Measurements from ENCODE around the gene GSPT1.
"Not testable (repeated sequence)": the region's sequence is repeated elsewhere in the genome, so short reads cannot be mapped to it uniquely, and the experiment has no call there.

The GSPT1 gene

DNA sequence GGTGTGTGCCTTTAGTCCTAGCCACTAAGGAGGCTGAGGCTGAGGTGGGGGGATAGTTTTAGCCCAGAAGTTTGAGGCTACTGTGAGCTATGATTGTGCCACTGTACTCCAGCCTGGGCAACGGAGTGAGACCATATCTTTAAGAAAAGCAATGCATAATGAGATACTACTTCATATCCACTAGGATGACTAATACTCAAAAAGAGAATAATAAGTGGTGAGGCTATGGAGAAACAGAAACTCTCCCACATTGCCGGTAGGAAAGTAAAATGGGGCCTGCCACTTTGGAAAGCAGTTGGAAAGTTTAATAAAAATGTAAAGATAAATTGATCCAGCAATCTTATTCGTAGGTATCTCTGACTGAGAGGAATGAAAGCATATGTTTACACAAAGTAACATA is 30.7 kb upstream of the GSPT1 start:
- Mint-ChIP-seq H3K27ac (no peak overlapping the region), H3K4me1 (peaks cover 6% of the 10 kb centered on the region), H3K36me3 (ENCODE audit: low read depth) (no peaks in the 10 kb centered on the region), H3K4me3 (no peak overlapping the region), H3K9me3 (no peaks in the 10 kb centered on the region), H3K27me3 (ENCODE audit: low read depth) (no peaks in the 10 kb centered on the region)
- TF ChIP-seq, protein P1, sequence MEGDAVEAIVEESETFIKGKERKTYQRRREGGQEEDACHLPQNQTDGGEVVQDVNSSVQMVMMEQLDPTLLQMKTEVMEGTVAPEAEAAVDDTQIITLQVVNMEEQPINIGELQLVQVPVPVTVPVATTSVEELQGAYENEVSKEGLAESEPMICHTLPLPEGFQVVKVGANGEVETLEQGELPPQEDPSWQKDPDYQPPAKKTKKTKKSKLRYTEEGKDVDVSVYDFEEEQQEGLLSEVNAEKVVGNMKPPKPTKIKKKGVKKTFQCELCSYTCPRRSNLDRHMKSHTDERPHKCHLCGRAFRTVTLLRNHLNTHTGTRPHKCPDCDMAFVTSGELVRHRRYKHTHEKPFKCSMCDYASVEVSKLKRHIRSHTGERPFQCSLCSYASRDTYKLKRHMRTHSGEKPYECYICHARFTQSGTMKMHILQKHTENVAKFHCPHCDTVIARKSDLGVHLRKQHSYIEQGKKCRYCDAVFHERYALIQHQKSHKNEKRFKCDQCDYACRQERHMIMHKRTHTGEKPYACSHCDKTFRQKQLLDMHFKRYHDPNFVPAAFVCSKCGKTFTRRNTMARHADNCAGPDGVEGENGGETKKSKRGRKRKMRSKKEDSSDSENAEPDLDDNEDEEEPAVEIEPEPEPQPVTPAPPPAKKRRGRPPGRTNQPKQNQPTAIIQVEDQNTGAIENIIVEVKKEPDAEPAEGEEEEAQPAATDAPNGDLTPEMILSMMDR (IDR thresholded peaks at IDR 0.05; ENCODE audit: unreplicated experiment in 3 of 3), result no peak

DNA sequence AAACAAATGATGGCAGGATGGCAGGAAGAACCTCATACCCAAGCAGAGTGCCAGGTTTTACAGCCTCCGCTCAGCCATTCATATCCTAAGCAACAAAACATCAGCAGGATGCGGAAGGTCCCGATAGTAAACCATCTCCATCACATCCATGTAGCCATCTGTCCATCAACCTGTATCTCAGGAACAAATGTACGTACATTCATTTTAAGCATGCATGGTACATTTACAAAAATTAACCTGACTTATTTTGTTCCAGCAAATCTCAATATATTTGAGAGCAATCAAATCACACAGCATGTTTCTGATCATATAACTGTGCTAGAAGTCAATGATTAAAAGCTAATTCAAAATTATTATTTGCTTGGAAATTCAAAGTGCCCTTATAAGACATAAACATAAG is 26.2 kb upstream of the GSPT1 start, which contains the start of gene NPIPB2:
TSS of gene NPIPB2 (minus strand) at position 101 of the 400 bp plus-strand sequence. CDS start at position 101, 0 bp downstream.
- not testable (repeated sequence) for H3K27me3 Mint-ChIP-seq (ENCODE audit: low read depth); H3K9me3 Mint-ChIP-seq; H3K4me3 Mint-ChIP-seq; H3K27ac Mint-ChIP-seq; H3K4me1 Mint-ChIP-seq; H3K36me3 Mint-ChIP-seq (ENCODE audit: low read depth)

DNA sequence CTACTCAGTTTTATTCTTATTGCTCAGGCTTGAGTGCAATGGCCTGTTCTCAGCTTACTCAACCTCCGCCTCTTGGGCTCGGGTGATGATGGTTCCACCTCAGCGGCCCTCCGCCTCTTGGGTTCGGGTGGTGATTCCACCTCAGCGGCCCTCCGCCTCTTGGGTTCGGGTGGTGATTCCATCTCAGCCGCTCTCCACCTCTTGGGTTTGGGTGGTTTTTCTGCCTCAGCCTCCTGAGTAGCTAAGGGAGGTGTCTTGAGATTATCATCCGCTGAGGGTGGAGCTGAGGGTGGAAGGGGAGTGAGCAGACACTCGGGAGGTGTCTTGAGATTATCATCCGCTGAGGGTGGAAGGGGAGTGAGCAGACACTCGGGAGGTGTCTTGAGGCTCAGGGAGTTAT is 11.6 kb upstream of the GSPT1 start:
- H3K4me1 Mint-ChIP-seq; H3K36me3 Mint-ChIP-seq (ENCODE audit: low read depth); H3K27me3 Mint-ChIP-seq (ENCODE audit: low read depth); H3K27ac Mint-ChIP-seq; H3K9me3 Mint-ChIP-seq; H3K4me3 Mint-ChIP-seq: not testable (repeated sequence)

DNA sequence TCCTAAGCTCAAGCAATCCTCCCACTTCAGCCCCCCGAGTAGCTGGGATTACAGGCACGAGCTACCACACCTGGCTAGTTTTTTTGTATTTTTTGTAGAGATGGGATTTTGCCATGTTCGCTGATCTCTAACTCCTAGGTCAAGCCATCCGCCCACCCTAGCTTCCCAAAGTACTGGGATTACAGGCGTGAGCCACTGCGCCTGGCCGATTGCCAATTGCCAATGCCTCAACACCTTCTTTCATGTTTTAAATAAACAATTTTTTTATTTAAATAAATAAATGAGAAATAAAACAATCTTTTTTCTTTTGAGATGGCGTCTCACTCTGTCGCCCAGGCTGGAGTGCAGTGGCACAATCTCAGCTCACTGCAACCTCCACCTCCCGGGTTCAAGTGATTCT is 8.3 kb upstream of the GSPT1 start:
- not testable (repeated sequence) for H3K36me3 Mint-ChIP-seq (ENCODE audit: low read depth); H3K9me3 Mint-ChIP-seq; H3K27me3 Mint-ChIP-seq (ENCODE audit: low read depth); H3K27ac Mint-ChIP-seq; H3K4me1 Mint-ChIP-seq; H3K4me3 Mint-ChIP-seq

DNA sequence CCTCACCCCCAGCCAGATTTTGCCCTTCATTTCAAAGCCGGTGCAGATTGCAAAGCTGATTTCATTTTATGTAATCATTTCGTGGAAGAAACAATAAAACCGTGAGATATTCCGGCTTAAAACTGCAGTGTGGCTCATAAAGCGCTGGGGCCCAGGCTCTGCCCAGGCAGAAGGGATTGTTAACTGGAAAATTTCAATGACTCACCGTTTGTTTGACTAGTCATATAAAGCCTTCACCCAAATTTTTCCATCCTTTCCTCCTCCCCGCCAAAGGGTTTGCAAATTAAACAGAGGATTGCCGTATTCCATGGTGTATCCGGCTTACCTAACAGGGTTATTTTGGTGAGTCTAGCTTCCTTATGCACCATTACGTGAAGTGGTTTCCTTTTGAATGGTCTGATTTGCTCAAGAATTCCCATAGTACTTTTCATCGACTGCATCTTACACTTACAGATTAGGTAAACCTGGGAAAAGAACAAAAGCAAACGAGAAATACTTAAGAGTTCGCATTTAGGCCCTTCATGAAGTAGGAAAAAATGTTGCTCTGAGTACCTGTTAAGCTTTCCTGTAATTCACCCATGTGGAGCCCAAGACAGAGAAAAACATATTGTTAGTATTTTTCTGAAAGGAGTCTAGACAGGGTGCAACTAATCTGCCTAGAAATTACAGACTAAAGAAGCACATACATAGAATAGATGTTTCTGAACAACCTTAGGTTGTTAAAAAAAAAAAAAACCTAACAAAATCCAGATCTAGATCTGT is 949 bp upstream of the GSPT1 start:
- Mint-ChIP-seq H3K4me1 (peaks cover 24% of the 10 kb centered on the region), H3K9me3 (no peaks in the 10 kb centered on the region), H3K27ac (peak overlapping the region; percentile 75 to 91 (median 89)), H3K27me3 (ENCODE audit: low read depth) (no peaks in the 10 kb centered on the region), H3K4me3 (peak overlapping the region; percentile 86 to 92 (median 92)), H3K36me3 (ENCODE audit: low read depth) (no peaks in the 10 kb centered on the region)
- TF ChIP-seq, protein P1 (IDR thresholded peaks at IDR 0.05; ENCODE audit: unreplicated experiment in 3 of 3), result no peak

DNA sequence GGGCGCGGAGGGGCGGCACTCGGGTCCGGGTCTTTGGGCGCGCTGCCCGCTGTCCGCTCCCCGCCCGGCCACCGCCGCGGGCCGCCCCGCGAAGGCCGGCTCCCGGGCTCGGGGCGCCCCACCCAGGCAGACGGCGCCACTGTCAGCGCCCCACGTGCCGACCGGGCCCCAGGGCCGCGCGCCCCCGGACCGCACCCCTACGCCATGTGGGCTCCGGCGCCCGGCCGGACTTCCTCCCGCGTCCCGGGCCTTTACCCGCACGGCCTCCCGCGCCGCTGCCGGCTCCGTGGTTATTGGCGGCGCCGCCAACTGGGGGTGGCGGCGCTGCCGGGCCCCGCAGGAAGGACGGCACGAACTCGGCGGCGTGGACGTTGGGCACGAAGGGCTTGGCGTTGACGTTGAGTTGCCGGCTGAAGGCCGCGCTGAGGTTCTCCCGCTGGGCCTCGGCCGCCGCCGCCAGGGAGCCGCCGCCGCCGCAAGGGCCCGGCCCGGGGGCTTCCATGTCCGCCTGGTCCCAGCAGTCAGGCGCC is 577 bp downstream of the GSPT1 start:
- TF ChIP-seq, protein P1 (IDR thresholded peaks at IDR 0.05; ENCODE audit: unreplicated experiment in 3 of 3), result no peak
- H3K4me3 Mint-ChIP-seq, result peak overlapping the region; percentile 94 to 98 (median 98)
- H3K9me3 Mint-ChIP-seq, result no peaks in the 10 kb centered on the region
- peak overlapping the region; percentile 86 to 96 (median 94) for H3K27ac Mint-ChIP-seq
- peaks cover 34% of the 10 kb centered on the region for H3K4me1 Mint-ChIP-seq
- no peaks in the 10 kb centered on the region for H3K36me3 Mint-ChIP-seq (ENCODE audit: low read depth)
- no peaks in the 10 kb centered on the region for H3K27me3 Mint-ChIP-seq (ENCODE audit: low read depth)

DNA sequence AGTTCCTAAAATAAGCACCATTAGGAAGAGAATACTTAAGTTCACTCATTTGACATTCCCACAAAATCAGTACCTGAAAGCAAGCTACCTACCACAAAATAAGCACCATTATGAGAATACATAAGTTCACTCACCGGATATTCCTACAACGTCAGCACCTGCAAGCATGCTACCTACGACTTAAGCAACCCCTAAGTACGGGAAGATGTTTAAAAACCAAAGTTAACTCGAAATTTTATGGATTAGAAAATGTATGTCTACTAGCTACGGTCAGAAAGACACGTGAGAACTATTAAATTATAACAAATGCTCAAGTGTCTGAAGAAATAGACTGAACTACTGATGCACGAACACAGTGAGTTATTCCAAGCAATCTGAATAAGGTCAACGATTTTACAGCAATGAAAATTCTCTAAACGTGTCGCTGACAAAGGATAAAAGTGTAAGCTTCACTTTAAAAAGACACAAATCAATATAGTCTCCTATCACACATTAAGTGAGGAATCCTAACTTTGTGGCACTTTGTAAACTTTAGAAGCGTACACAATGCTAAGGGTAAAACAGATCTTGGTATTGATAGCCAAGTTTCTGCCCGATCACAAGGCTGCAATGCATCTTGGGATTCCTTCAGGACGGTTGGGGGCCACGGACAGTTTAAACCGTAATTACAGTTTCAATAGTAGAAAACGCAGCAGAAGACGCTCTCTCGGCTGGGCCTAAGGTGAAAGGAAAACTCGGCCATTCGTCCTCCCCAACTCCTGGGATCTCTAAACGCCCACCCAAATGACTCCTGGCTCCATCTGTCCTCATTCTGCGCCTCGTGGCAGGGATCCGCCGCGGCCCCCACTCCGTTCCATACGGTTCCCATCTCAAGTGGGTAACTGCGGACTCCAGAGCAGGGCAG is 1.3 kb downstream of the GSPT1 start:
- TF ChIP-seq, protein P1 (IDR thresholded peaks at IDR 0.05; ENCODE audit: unreplicated experiment in 3 of 3), result no peak
- Mint-ChIP-seq H3K36me3 (ENCODE audit: low read depth) (no peaks in the 10 kb centered on the region), H3K4me3 (peak overlapping the region; percentile 94 to 98 (median 98)), H3K27ac (peak overlapping the region; percentile 86 to 96 (median 94)), H3K4me1 (peaks cover 37% of the 10 kb centered on the region), H3K9me3 (no peaks in the 10 kb centered on the region), H3K27me3 (ENCODE audit: low read depth) (no peaks in the 10 kb centered on the region)

All from nephron (organoid).